ENCODE data around the gene C8A. TPM values are rescaled to one million over a fixed set of nuclear protein-coding genes. Genes with fewer than 3 reads are reported as not detected.

C8A gene
- total RNA-seq, 1 donor from 2014 or later = not detected

GRCh38 chr1:56834137-56834900 is 20.3 kb upstream of the C8A start:
- intact Hi-C loops (cut with DNase I) = loop anchor here (10.0 kb wide), 3 partner anchors 230 to 1210 kb away; no protein-coding TSS in a partner anchor
- ATAC-seq (ENCODE audit: poor library complexity) = no peak
- no peak for DNase-seq

GRCh38 chr1:56835657-56836056 is 18.9 kb upstream of the C8A start:
- DNase-seq (no peak), ATAC-seq (ENCODE audit: poor library complexity) (no peak)
- intact Hi-C loops (cut with DNase I) = loop anchor here (10.0 kb wide), 3 partner anchors 229 to 1209 kb away; no protein-coding TSS in a partner anchor

- ATAC-seq (ENCODE audit: poor library complexity) = no peak
- no peak for DNase-seq
- intact Hi-C loops (cut with DNase I) = loop anchor here (10.0 kb wide), 3 partner anchors 228 to 1208 kb away; no protein-coding TSS in a partner anchor
Measured at GRCh38 chr1:56836359-56836758, 18.2 kb upstream of the C8A start.

GRCh38 chr1:56837244-56837939 is 17.2 kb upstream of the C8A start:
- DNase-seq (no peak), ATAC-seq (ENCODE audit: poor library complexity) (no peak)
- intact Hi-C loops (cut with DNase I) = loop anchor here (10.0 kb wide), 3 partner anchors 227 to 1207 kb away; no protein-coding TSS in a partner anchor

- intact Hi-C loops (cut with DNase I) = loop anchor here (10.0 kb wide), 3 partner anchors 226 to 1206 kb away; no protein-coding TSS in a partner anchor
Measured at GRCh38 chr1:56838759-56839158, 15.8 kb upstream of the C8A start.

GRCh38 chr1:56843544-56843943 is 11.1 kb upstream of the C8A start:
- ATAC-seq (ENCODE audit: poor library complexity) (no peak), DNase-seq (no peak)
- intact Hi-C loops (cut with DNase I) = no loop called here

More at GRCh38 chr1:56838759-56839158, 15.8 kb upstream of the C8A start:
- ATAC-seq (ENCODE audit: poor library complexity) = no peak
- no peak for DNase-seq

- intact Hi-C loops (cut with DNase I) = no loop called here
- ATAC-seq (ENCODE audit: poor library complexity) = no peak
Measured at GRCh38 chr1:56844545-56845136, 10.0 kb upstream of the C8A start.

GRCh38 chr1:56845343-56845742 is 9.3 kb upstream of the C8A start:
- ATAC-seq (ENCODE audit: poor library complexity) (no peak), DNase-seq (no peak)
- intact Hi-C loops (cut with DNase I) = no loop called here

More at GRCh38 chr1:56844545-56845136, 10.0 kb upstream of the C8A start:
- DNase-seq = no peak

- intact Hi-C loops (cut with DNase I) = no loop called here
- ATAC-seq (ENCODE audit: poor library complexity) = no peak
- no peak for DNase-seq
Measured at GRCh38 chr1:56849750-56850149, 4.8 kb upstream of the C8A start.

GRCh38 chr1:56850411-56850810 is 4.2 kb upstream of the C8A start:
- DNase-seq (no peak), ATAC-seq (ENCODE audit: poor library complexity) (no peak)
- intact Hi-C loops (cut with DNase I) = no loop called here

- intact Hi-C loops (cut with DNase I) = no loop called here
- DNase-seq (no peak), ATAC-seq (ENCODE audit: poor library complexity) (no peak)
Measured at GRCh38 chr1:56850922-56851321, 3.7 kb upstream of the C8A start.

GRCh38 chr1:56852476-56852875 is 2.1 kb upstream of the C8A start:
- intact Hi-C loops (cut with DNase I) = no loop called here
- DNase-seq = no peak
- no peak for ATAC-seq (ENCODE audit: poor library complexity)

GRCh38 chr1:56855190-56855589 is 593 bp downstream of the C8A start:
- intact Hi-C loops (cut with DNase I) = no loop called here
- no peak for DNase-seq
- no peak for ATAC-seq (ENCODE audit: poor library complexity)

GRCh38 chr1:56856186-56856585 is 1.6 kb downstream of the C8A start:
- ATAC-seq (ENCODE audit: poor library complexity) = no peak
- intact Hi-C loops (cut with DNase I) = no loop called here
- DNase-seq = no peak

- intact Hi-C loops (cut with DNase I) = loop anchor here (2.0 kb wide), 1 partner anchor 20 kb away; no protein-coding TSS in a partner anchor
- ATAC-seq (ENCODE audit: poor library complexity) (no peak), DNase-seq (no peak)
Measured at GRCh38 chr1:56859287-56859686, 4.7 kb downstream of the C8A start.

GRCh38 chr1:56863265-56863992 is 8.8 kb downstream of the C8A start:
- intact Hi-C loops (cut with DNase I) = no loop called here
- DNase-seq (no peak), ATAC-seq (ENCODE audit: poor library complexity) (no peak)

GRCh38 chr1:56864430-56864829 is 9.8 kb downstream of the C8A start:
- ATAC-seq (ENCODE audit: poor library complexity) (no peak), DNase-seq (no peak)
- intact Hi-C loops (cut with DNase I) = no loop called here

GRCh38 chr1:56866656-56867055 is 12.1 kb downstream of the C8A start:
- no peak for DNase-seq
- no peak for ATAC-seq (ENCODE audit: poor library complexity)
- intact Hi-C loops (cut with DNase I) = no loop called here

- ATAC-seq (ENCODE audit: poor library complexity) = no peak
- intact Hi-C loops (cut with DNase I) = no loop called here
- DNase-seq = no peak
Measured at GRCh38 chr1:56867491-56867890, 12.9 kb downstream of the C8A start.

Data from Right ventricle myocardium superior (tissue), 1 donor.